Stimulated activated naive B cell treated with anti-CD40 and anti-IgM and Interleukin-4, amounts not matched to agents 10 μg/mL and 1 μg/mL and 100 μg/mL, for 72 hours (primary cell): ENCODE results near the gene NECTIN2.
"Not testable (repeated sequence)": the region's sequence is repeated elsewhere in the genome, so short reads cannot be mapped to it uniquely, and the experiment has no call there.

Source experiments
- ATAC-seq, 2 donors: fragments of 150-1000 bp; cut with Tn5 transposase; replicated peaks; 2 replicates each; pipeline ENCODE4 v1.10.0; 2021; ENCODE audit warnings: moderate library complexity in 1 of 2
- DNase-seq: peaks from one replicate; pipeline ENCODE4 v3.0.0; 2021
- H3K27ac Mint-ChIP-seq: one replicate; pipeline ENCODE4 v1.8.0; 2022; ENCODE audit warnings: mild to moderate bottlenecking, mixed read lengths
- H3K27me3 Mint-ChIP-seq, 2 donors: one replicate each; pipeline ENCODE4 v1.8.0; 2022; ENCODE audit warnings: mixed read lengths in 2 of 2
- H3K36me3 Mint-ChIP-seq, 2 donors: one replicate each; pipeline ENCODE4 v1.8.0; 2022; ENCODE audit warnings: mixed read lengths in 2 of 2, mild to moderate bottlenecking in 1 of 2
- H3K4me1 Mint-ChIP-seq, 2 donors: one replicate each; pipeline ENCODE4 v1.8.0; 2022; ENCODE audit warnings: mixed read lengths in 2 of 2, mild to moderate bottlenecking in 1 of 2
- H3K4me3 Mint-ChIP-seq, 2 donors: one replicate each; pipeline ENCODE4 v1.8.0; 2022; ENCODE audit warnings: mild to moderate bottlenecking in 2 of 2, mixed read lengths in 2 of 2, moderate library complexity in 1 of 2
- H3K9me3 Mint-ChIP-seq, 2 donors: one replicate each; pipeline ENCODE4 v1.8.0; 2022; ENCODE audit warnings: mixed read lengths in 2 of 2, mild to moderate bottlenecking in 1 of 2

NECTIN2 gene

GRCh38 chr19:44824761-44825160 lies 21.3 kb upstream of the NECTIN2 start:
- Mint-ChIP-seq H3K27ac (no peak overlapping the region), H3K9me3 (no peaks in the 10 kb centered on the region), H3K4me3 (no peak overlapping the region), H3K27me3 (peaks cover 19 to 24% of the 10 kb centered on the region in 2 donors), H3K36me3 (no peaks in the 10 kb centered on the region), H3K4me1 (no peaks in the 10 kb centered on the region)
- DNase-seq = no peak
- ATAC-seq = no peak

GRCh38 chr19:44832875-44833274 lies 13.2 kb upstream of the NECTIN2 start:
- H3K27me3 Mint-ChIP-seq = peaks cover 27 to 34% of the 10 kb centered on the region in 2 donors
- not testable (repeated sequence) for H3K36me3 Mint-ChIP-seq, ATAC-seq, H3K27ac Mint-ChIP-seq, H3K9me3 Mint-ChIP-seq, H3K4me1 Mint-ChIP-seq, DNase-seq, H3K4me3 Mint-ChIP-seq

- not testable (repeated sequence) for H3K9me3 Mint-ChIP-seq, H3K36me3 Mint-ChIP-seq, ATAC-seq, H3K4me3 Mint-ChIP-seq, H3K27ac Mint-ChIP-seq, H3K4me1 Mint-ChIP-seq, DNase-seq
- peaks cover 26 to 36% of the 10 kb centered on the region in 2 donors for H3K27me3 Mint-ChIP-seq
Measured at GRCh38 chr19:44834399-44834798, 11.7 kb upstream of the NECTIN2 start.

GRCh38 chr19:44839276-44839675 lies 6.8 kb upstream of the NECTIN2 start:
- DNase-seq (no peak), ATAC-seq (no peak)
- Mint-ChIP-seq H3K4me3 (no peak overlapping the region), H3K36me3 (no peaks in the 10 kb centered on the region), H3K27me3 (peaks cover 11 to 21% of the 10 kb centered on the region in 2 donors), H3K27ac (no peak overlapping the region), H3K9me3 (no peaks in the 10 kb centered on the region), H3K4me1 (no peaks in the 10 kb centered on the region)

GRCh38 chr19:44840811-44841210 lies 5.3 kb upstream of the NECTIN2 start:
- no peak overlapping the region for H3K27ac Mint-ChIP-seq
- no peaks in the 10 kb centered on the region for H3K9me3 Mint-ChIP-seq
- peaks cover 10 to 12% of the 10 kb centered on the region in 2 donors for H3K4me1 Mint-ChIP-seq
- no peak overlapping the region for H3K4me3 Mint-ChIP-seq
- no peak for DNase-seq
- no peak for ATAC-seq
- peaks cover 14 to 22% of the 10 kb centered on the region in 2 donors for H3K27me3 Mint-ChIP-seq
- peaks cover 0 to 1% of the 10 kb centered on the region in 2 donors for H3K36me3 Mint-ChIP-seq

- ATAC-seq = no peak
- H3K27ac Mint-ChIP-seq = no peak overlapping the region
- H3K4me3 Mint-ChIP-seq = no peak overlapping the region
Measured at GRCh38 chr19:44841231-44841630, 4.9 kb upstream of the NECTIN2 start.

GRCh38 chr19:44845286-44845611 lies 848 bp upstream of the NECTIN2 start:
- ATAC-seq (no peak), DNase-seq (no peak)
- peaks cover 22 to 25% of the 10 kb centered on the region in 2 donors for H3K4me1 Mint-ChIP-seq
- H3K4me3 Mint-ChIP-seq = peak overlapping the region; percentile 85 to 86
- peaks cover 31 to 46% of the 10 kb centered on the region in 2 donors for H3K27me3 Mint-ChIP-seq
- no peak overlapping the region for H3K27ac Mint-ChIP-seq
- peaks cover 0 to 1% of the 10 kb centered on the region in 2 donors for H3K36me3 Mint-ChIP-seq
- no peaks in the 10 kb centered on the region for H3K9me3 Mint-ChIP-seq

More at GRCh38 chr19:44841231-44841630, 4.9 kb upstream of the NECTIN2 start:
- Mint-ChIP-seq H3K4me1 (peaks cover 12 to 16% of the 10 kb centered on the region in 2 donors), H3K9me3 (no peaks in the 10 kb centered on the region), H3K36me3 (peaks cover 0 to 1% of the 10 kb centered on the region in 2 donors), H3K27me3 (peaks cover 10 to 22% of the 10 kb centered on the region in 2 donors)
- no peak for DNase-seq

- Mint-ChIP-seq H3K4me3 (peak overlapping the region; percentile 70 to 86), H3K27me3 (peaks cover 38 to 55% of the 10 kb centered on the region in 2 donors), H3K27ac (peak overlapping the region; percentile 6), H3K4me1 (peaks cover 22 to 25% of the 10 kb centered on the region in 2 donors), H3K9me3 (no peaks in the 10 kb centered on the region), H3K36me3 (peaks cover 0 to 1% of the 10 kb centered on the region in 2 donors)
- ATAC-seq (no peak), DNase-seq (no peak)
Measured at GRCh38 chr19:44846455-44847143, 502 bp downstream of the NECTIN2 start.

- no peak overlapping the region for H3K27ac Mint-ChIP-seq
- no peak for DNase-seq
- peak overlapping the region; percentile 70 to 86 for H3K4me3 Mint-ChIP-seq
- ATAC-seq = no peak
- H3K4me1 Mint-ChIP-seq = peaks cover 22 to 25% of the 10 kb centered on the region in 2 donors
- peaks cover 45 to 59% of the 10 kb centered on the region in 2 donors for H3K27me3 Mint-ChIP-seq
- no peaks in the 10 kb centered on the region for H3K9me3 Mint-ChIP-seq
- H3K36me3 Mint-ChIP-seq = peaks cover 0 to 1% of the 10 kb centered on the region in 2 donors
Measured at GRCh38 chr19:44847144-44848035, 1.3 kb downstream of the NECTIN2 start.

- H3K27ac Mint-ChIP-seq = no peak overlapping the region
Measured at GRCh38 chr19:44848036-44848811, 2.1 kb downstream of the NECTIN2 start.

GRCh38 chr19:44848812-44849447 lies 2.8 kb downstream of the NECTIN2 start:
- H3K27ac Mint-ChIP-seq = no peak overlapping the region
- no peak for DNase-seq
- H3K9me3 Mint-ChIP-seq = no peaks in the 10 kb centered on the region
- H3K27me3 Mint-ChIP-seq = peaks cover 53 to 63% of the 10 kb centered on the region in 2 donors
- peaks cover 22 to 25% of the 10 kb centered on the region in 2 donors for H3K4me1 Mint-ChIP-seq
- H3K36me3 Mint-ChIP-seq = peaks cover 0 to 1% of the 10 kb centered on the region in 2 donors
- ATAC-seq = no peak
- H3K4me3 Mint-ChIP-seq = no peak overlapping the region

More at GRCh38 chr19:44848036-44848811, 2.1 kb downstream of the NECTIN2 start:
- Mint-ChIP-seq H3K36me3 (peaks cover 0 to 1% of the 10 kb centered on the region in 2 donors), H3K4me3 (no peak overlapping the region), H3K9me3 (no peaks in the 10 kb centered on the region), H3K4me1 (peaks cover 22 to 25% of the 10 kb centered on the region in 2 donors), H3K27me3 (peaks cover 48 to 59% of the 10 kb centered on the region in 2 donors)
- DNase-seq (no peak), ATAC-seq (no peak)

GRCh38 chr19:44850641-44851109 lies 4.6 kb downstream of the NECTIN2 start:
- peaks cover 48 to 53% of the 10 kb centered on the region in 2 donors for H3K27me3 Mint-ChIP-seq

GRCh38 chr19:44851427-44851826 lies 5.3 kb downstream of the NECTIN2 start:
- Mint-ChIP-seq H3K4me1 (peaks cover 9 to 10% of the 10 kb centered on the region in 2 donors), H3K9me3 (no peaks in the 10 kb centered on the region), H3K27me3 (peaks cover 50 to 51% of the 10 kb centered on the region in 2 donors), H3K27ac (peak overlapping the region; percentile 10), H3K4me3 (no peak overlapping the region), H3K36me3 (no peaks in the 10 kb centered on the region)
- no peak for DNase-seq
- peak; percentile 25 to 33 for ATAC-seq

More at GRCh38 chr19:44850641-44851109, 4.6 kb downstream of the NECTIN2 start:
- DNase-seq = no peak
- no peaks in the 10 kb centered on the region for H3K9me3 Mint-ChIP-seq
- H3K36me3 Mint-ChIP-seq = peaks cover 0 to under 1% of the 10 kb centered on the region in 2 donors
- ATAC-seq = no peak
- H3K4me3 Mint-ChIP-seq = no peak overlapping the region
- no peak overlapping the region for H3K27ac Mint-ChIP-seq
- H3K4me1 Mint-ChIP-seq = peaks cover 12 to 14% of the 10 kb centered on the region in 2 donors
